C1 segment of cervical spinal cord (tissue), 14 donors: ENCODE results near the gene MAST2.
"Not testable (repeated sequence)": the region's sequence is repeated elsewhere in the genome, so short reads cannot be mapped to it uniquely, and the experiment has no call there.

Source experiments
- DNase-seq, 14 donors: peaks; one replicate each; lab custom pipeline; 2025; lab: John Stamatoyannopoulos, UW

MAST2 gene

GRCh38 chr1:46020010-46020409 lies 216.6 kb downstream of the MAST2 start:
- no peak for DNase-seq

GRCh38 chr1:46021046-46021996 lies 217.9 kb downstream of the MAST2 start:
- no peak for DNase-seq

- no peak for DNase-seq
These were observed 223.1 kb downstream of the MAST2 start for GRCh38 chr1:46026531-46026930.

GRCh38 chr1:46027788-46028573 lies 224.6 kb downstream of the MAST2 start:
- no peak for DNase-seq

- DNase-seq, result no peak
These were observed 226.9 kb downstream of the MAST2 start for GRCh38 chr1:46030074-46030870.

GRCh38 chr1:46030876-46031660 lies 227.7 kb downstream of the MAST2 start:
- no peak for DNase-seq

- DNase-seq, result peak in 1 of 14 donors; percentile 19
These were observed 231.4 kb downstream of the MAST2 start for GRCh38 chr1:46034601-46035516.

GRCh38 chr1:46036894-46037839 lies 233.8 kb downstream of the MAST2 start:
- peak in 12 of 14 donors; percentile 24 to 85 (median 74) for DNase-seq

- peak in 1 of 14 donors; percentile 17 for DNase-seq
These were observed 236.2 kb downstream of the MAST2 start for GRCh38 chr1:46039571-46040052.

- DNase-seq, result no peak
These were observed 238.1 kb downstream of the MAST2 start for GRCh38 chr1:46041551-46041950.

- DNase-seq, result peak in 4 of 14 donors; percentile 8 to 74 (median 20)
These were observed 238.6 kb downstream of the MAST2 start for GRCh38 chr1:46041974-46042373.

GRCh38 chr1:46043458-46044017 lies 240.1 kb downstream of the MAST2 start:
- peak in 2 of 14 donors; percentile 10 to 12 for DNase-seq

GRCh38 chr1:46044116-46044515 lies 240.7 kb downstream of the MAST2 start:
- no peak for DNase-seq

- DNase-seq, result no peak
These were observed 250.3 kb downstream of the MAST2 start for GRCh38 chr1:46053734-46054133.

- DNase-seq, result no peak
These were observed 252.9 kb downstream of the MAST2 start for GRCh38 chr1:46056325-46056724.

GRCh38 chr1:46057215-46057614 lies 253.8 kb downstream of the MAST2 start:
- DNase-seq, result not testable (repeated sequence)

GRCh38 chr1:46057781-46058180 lies 254.4 kb downstream of the MAST2 start:
- no peak for DNase-seq

GRCh38 chr1:46058936-46059335 lies 255.5 kb downstream of the MAST2 start:
- no peak for DNase-seq
